DMS53 treated with DMSO at 0.1 percent for 48 hours (cell line): ENCODE measurements around the gene C14orf132.

Experiments
- DNase-seq: peaks from one replicate; lab custom pipeline; 2025; ENCODE audit not compliant: unreplicated experiment; lab: John Stamatoyannopoulos, UW

C14orf132 gene

GRCh38 chr14:96117960-96118359 lies 78.8 kb downstream of the C14orf132 start:
- DNase-seq = no peak

GRCh38 chr14:96118391-96118790 lies 79.2 kb downstream of the C14orf132 start:
- no peak for DNase-seq

GRCh38 chr14:96119947-96120346 lies 80.8 kb downstream of the C14orf132 start:
- DNase-seq = no peak

- no peak for DNase-seq
Observed at GRCh38 chr14:96120392-96120791, 81.2 kb downstream of the C14orf132 start.

- DNase-seq = no peak
Observed at GRCh38 chr14:96120941-96121340, 81.8 kb downstream of the C14orf132 start.

GRCh38 chr14:96121660-96122395 lies 82.7 kb downstream of the C14orf132 start:
- no peak for DNase-seq

- no peak for DNase-seq
Observed at GRCh38 chr14:96122496-96122895, 83.3 kb downstream of the C14orf132 start.

GRCh38 chr14:96125536-96125935 lies 86.4 kb downstream of the C14orf132 start:
- no peak for DNase-seq

GRCh38 chr14:96126339-96126782 lies 87.2 kb downstream of the C14orf132 start:
- no peak for DNase-seq

- DNase-seq = peak; percentile 73
Observed at GRCh38 chr14:96126783-96127271, 87.7 kb downstream of the C14orf132 start.

- no peak for DNase-seq
Observed at GRCh38 chr14:96129128-96129736, 90.1 kb downstream of the C14orf132 start.

- DNase-seq = no peak
Observed at GRCh38 chr14:96130391-96130790, 91.2 kb downstream of the C14orf132 start.

GRCh38 chr14:96130854-96131253 lies 91.7 kb downstream of the C14orf132 start:
- DNase-seq = no peak

GRCh38 chr14:96131836-96132235 lies 92.7 kb downstream of the C14orf132 start:
- no peak for DNase-seq

GRCh38 chr14:96134508-96134907 lies 95.3 kb downstream of the C14orf132 start:
- DNase-seq = no peak

- no peak for DNase-seq
Observed at GRCh38 chr14:96135285-96135684, 96.1 kb downstream of the C14orf132 start.

GRCh38 chr14:96136371-96137005 lies 97.3 kb downstream of the C14orf132 start:
- DNase-seq = peak; percentile 11

GRCh38 chr14:96138241-96138640 lies 99.1 kb downstream of the C14orf132 start:
- no peak for DNase-seq

GRCh38 chr14:96139169-96139568 lies 100.0 kb downstream of the C14orf132 start:
- no peak for DNase-seq

GRCh38 chr14:96139879-96140278 lies 100.7 kb downstream of the C14orf132 start:
- no peak for DNase-seq

GRCh38 chr14:96140952-96141351 lies 101.8 kb downstream of the C14orf132 start:
- no peak for DNase-seq
